Mammary epithelial cell (primary cell): Measurements from ENCODE around the gene ADAMTS7.

ENCODE experiments used
- CTCF ChIP-seq, 2 donors: IDR thresholded peaks in 1 of 2; conservative IDR thresholded peaks in 1 of 2; 2 replicates each; pipeline ENCODE4 v1.5.1; 2011 to 2012; ENCODE audit warnings: inconsistent platforms in 2 of 2, low read length in 2 of 2, mild to moderate bottlenecking in 2 of 2, control low read depth in 1 of 2, low read depth in 1 of 2; ENCODE audit not compliant: insufficient read depth in 1 of 2; ENCODE audit errors: extremely low read depth in 1 of 2
- EZH2 ChIP-seq: IDR thresholded peaks from 2 replicates; pipeline ENCODE4 v1.6.1; 2012; ENCODE audit warnings: low read length, inconsistent platforms, borderline replicate concordance

DNA sequence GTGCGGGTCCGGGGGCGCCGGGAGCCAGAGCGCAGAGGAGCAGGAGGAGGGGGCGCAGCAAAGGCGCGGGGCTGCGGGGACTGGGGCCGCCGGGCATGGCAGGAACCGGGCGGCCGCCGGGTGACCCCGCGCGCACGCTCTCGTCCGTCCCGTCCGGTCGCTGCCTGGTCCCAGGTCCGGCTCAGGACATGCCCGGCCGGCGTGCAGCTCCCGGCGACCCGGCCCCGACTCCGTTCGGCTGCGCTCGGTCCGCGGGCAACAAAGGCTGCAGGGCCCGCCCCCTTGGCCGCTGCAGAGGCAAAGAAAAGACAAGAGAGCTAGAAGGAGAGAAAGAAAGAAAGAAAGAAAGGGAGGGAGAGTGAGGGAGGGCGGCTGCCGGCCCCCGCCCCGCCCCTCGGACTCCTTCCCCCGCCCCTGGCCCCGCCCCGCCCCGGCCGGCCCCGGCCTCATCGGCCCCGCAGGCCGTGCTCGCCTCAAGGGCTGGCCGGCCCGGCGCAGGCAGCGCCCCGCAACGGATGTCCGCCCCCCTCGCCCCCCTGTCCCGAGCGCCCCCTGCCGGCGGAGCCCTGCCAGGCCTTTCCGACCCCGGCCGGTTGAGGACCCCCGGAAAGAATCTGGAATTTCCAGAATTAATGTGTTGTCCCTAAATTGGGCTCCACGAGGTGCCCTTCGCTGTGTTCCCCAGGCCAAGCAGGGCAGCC lies at the start of gene ADAMTS7:
- TF ChIP-seq EZH2, result no peak
- TF ChIP-seq CTCF (conservative IDR thresholded peaks at IDR 0.05 in 1 of 2, IDR thresholded peaks at IDR 0.05 in 1 of 2; ENCODE audit: extremely low read depth in 1 of 2, insufficient read depth in 1 of 2, low read depth in 1 of 2, low read length in 2 of 2), result peak; percentile 26 to 64
